HG03097 (cell line): ENCODE measurements around the gene CCDC126.
A peak's percentile ranks its signal among the peaks of the same experiment; 100 is the strongest.
"Not testable (repeated sequence)": the region's sequence is repeated elsewhere in the genome, so short reads cannot be mapped to it uniquely, and the experiment has no call there.

Experiments
- ATAC-seq: cut with Tn5 transposase; IDR thresholded peaks from one replicate; pipeline ENCODE4 v1.9.1; 2021; ENCODE audit not compliant: unreplicated experiment, low FRiP score

CCDC126 gene, protein sequence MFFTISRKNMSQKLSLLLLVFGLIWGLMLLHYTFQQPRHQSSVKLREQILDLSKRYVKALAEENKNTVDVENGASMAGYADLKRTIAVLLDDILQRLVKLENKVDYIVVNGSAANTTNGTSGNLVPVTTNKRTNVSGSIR

DNA sequence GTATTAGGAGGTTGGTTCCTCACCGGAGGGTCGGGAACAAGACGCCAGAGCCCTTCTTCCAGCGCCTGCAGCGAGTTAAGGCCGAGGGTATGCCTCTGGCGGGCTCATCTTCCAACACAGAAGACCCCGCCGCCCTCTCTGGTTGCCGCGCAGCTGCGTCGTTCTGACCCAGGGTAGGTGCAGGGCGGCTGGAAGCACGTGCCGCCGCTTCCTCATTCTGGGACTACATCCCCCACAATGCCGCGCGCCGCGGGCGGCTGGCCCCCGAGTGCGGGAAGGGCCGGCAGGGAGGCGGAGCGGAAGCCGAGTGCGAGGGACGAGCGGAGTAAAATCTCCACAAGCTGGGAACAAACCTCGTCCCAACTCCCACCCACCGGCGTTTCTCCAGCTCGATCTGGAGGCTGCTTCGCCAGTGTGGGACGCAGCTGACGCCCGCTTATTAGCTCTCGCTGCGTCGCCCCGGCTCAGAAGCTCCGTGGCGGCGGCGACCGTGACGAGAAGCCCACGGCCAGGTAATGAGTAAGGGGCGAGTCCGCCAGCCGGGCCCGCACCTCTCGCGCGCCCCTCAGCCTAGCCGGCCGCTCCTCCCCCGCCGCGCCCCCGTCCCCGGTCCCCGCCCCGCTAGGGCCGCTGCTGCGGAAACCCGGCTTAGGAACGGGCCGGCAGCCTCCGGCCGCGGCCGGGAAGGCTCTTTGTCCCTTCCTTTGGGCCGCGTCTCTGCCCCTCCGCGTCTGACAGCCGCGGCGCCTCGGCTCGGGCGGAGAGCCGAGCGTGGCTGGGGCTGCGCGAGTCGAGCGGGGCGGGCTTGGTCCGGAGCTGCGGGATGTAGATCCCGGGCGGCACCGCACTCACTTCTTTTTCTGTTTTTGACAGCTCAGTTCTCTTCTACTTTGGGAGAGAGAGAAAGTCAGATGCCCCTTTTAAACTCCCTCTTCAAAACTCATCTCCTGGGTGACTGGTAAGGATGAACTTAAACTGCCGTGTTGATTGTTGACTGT lies at the start of gene CCDC126:
CCDC126 (plus strand) TSS at position 289 of the 998 bp plus-strand sequence. CDS start 13,934 bp downstream, outside the sequence.
- peak; percentile 76 for ATAC-seq

DNA sequence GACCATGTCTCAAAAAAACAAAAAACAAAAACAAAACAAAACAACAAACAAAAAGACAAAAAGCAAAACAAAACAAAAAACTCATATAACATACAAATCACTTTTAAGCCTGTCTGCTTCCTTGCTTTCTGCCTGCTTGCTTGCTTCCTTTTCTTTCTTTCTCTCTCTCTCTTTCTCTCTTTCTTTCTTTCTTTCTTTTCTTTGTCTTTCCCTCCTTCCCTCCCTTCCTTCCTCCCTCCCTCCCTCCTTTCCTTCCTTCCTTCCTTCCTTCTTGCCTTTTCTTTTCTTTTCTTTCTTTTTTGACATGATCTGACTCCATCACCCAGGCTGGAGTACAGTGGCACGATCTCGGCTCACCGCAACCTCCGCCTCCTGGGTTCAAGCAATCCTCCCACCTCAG lies 49.5 kb upstream of the CCDC126 start:
- no peak for ATAC-seq

DNA sequence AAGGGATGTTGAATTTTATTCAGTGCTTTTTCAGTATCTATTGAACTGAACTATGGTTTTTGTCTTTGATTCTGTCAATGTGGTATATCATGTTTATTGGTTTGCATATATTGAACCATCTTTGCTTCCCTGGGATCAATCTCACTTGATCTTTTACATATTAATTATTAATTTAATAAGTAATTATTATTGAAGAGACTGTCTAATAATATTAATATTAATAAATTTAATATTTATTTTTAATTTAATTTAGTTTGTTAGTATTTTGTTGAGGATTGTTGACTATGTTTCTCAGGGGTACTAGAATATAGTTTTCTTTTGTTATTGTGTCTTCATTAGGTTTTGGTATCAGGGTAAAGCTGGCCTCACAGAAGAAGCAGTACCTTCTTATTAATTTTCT lies 38.9 kb upstream of the CCDC126 start:
- no peak for ATAC-seq

GRCh38 chr7:23570592-23571200 lies 26.5 kb upstream of the CCDC126 start:
- ATAC-seq: peak; percentile 81

DNA sequence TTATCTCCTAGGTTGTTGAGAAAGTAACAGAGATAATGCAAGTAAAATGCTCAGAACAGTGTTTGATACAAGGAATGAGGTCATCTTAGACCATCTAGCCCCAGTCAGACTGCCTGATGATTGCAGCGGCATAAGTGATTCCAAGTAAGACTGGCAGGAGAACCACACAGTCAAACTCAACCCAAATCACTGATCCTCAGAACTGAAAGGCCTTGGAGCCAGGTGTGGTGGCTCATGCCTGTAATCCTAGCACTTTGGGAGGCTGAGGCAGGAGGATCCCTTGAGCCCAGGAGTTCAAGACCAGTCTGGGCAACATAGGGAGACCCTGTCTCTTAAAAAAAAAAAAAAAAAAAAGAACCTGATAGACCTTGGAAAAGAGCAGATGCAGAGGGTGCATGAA lies 15.2 kb upstream of the CCDC126 start:
- ATAC-seq: not testable (repeated sequence)

DNA sequence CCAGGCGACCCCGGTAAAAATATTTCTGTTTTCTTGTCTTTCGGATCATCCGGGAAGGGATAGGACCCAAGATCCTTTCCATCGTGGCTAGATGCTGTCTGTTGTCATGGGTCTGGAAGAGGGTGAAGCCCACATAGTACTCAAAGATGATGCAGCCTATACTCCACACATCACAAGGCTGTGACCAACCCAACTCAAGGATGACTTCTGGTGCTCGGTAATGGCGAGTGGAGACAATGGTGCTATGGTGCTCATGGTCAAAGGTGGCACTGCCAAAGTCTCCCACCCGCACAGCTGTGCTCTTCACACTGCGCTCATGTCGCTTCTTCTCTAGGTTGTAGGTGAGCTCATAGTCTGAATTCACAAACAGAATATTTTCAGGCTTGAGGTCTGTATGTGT lies 11.9 kb upstream of the CCDC126 start:
- not testable (repeated sequence) for ATAC-seq

DNA sequence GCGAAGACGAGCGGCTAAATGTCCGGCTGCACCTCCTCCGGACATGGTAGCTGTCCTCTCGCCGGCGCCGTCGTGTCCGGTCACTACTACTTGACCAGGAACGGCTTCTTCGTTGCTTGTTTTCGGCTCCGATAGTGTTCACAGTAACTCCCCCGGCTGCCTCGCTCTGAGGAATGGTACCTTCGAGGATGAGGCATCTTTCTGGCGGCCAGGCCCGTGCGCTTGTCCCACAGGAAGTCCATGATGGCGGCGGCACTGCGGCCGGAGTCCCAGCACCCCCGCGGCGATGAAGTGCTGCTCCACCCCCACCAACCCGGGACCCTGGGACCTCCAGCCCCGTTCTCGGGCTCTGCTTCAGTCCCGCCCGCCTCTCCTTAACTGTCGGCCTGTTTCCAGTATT lies 11.0 kb upstream of the CCDC126 start:
- ATAC-seq: no peak

DNA sequence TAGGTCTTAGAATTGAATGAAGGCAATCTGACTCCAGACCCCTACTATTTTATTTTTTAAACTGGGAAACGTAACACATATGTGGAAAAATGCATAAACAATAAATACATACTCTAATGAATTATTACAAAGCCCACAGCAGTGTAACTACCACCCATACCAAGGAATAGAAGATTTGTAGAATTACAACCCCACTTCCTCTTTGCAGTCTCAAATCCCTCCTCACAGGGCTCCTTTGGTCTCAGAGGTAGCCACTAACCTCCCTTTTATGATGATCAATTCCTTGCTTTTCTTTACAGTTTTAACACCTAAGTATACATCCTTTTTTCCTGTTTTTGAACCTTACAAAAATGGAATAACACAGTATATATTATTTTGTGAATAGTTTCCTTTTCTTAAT lies 6.7 kb upstream of the CCDC126 start:
- ATAC-seq: no peak

- ATAC-seq: no peak
Observed at GRCh38 chr7:23593706-23594105, 3.5 kb upstream of the CCDC126 start.

- peak; percentile 38 for ATAC-seq
Observed at GRCh38 chr7:23594879-23595604, 2.1 kb upstream of the CCDC126 start.

- ATAC-seq: no peak
Observed at GRCh38 chr7:23598296-23598695, 1.1 kb downstream of the CCDC126 start.

DNA sequence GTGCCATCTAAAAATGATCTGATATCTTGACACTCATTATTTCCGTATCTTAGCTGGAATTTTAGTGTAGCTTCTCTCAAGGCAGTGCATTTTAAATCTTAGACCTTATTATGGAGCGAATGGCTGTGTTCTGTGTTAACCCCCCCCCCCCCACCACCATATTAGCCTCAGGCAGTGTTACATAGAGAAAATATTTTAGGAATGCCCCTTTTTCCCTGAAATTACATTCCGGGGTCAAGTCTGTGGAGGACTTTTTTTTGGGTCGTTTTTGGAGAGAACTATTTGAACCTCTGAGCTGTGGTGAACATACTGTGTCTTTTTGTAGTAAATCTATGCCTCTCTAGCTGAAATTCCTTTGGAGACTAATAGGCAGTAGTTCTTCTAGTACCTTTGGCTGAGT lies 3.1 kb downstream of the CCDC126 start:
- no peak for ATAC-seq

GRCh38 chr7:23603632-23604295 lies 6.6 kb downstream of the CCDC126 start:
- ATAC-seq: no peak

- ATAC-seq: no peak
Observed at GRCh38 chr7:23604296-23604640, 7.1 kb downstream of the CCDC126 start.

- ATAC-seq: no peak
Observed at GRCh38 chr7:23607130-23607529, 9.9 kb downstream of the CCDC126 start.

DNA sequence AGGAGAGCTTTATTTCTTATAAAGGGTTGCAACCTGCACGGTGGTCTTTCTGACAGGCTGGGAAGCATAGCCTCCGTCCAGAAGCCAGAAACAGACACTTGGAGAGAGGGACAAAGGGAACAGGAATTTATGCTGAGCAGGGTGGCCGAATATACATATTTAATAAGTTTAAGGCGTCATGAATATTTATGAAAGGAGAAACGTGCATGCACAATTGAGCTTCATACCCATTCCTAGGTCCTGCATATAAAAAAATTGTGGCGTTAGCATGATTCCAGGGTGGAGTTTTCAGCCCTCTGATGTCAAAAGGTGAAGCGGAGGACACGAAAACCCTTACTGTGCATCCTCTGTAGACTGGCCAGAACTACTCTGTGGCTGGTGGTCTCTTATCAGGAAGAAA lies 10.7 kb downstream of the CCDC126 start:
- no peak for ATAC-seq

DNA sequence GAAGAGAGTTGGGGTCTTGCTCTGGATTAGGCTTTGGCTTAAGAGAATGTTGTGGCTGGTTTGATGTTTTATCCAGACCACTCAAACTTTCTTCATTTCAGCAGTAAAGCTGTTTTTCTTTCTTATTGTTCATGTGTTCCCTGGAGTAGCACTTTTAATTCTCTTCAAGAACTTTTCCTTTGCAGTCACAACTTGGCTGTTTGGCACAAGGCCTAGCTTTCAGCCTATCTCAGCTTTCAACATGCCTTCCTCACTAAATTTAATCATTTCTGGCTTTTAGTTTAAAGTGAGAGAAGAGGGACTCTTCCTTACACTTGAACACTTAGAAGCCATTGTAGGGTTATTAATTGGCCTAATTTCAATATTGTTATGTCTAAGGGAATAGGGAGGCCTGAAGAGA lies 18.1 kb downstream of the CCDC126 start:
- no peak for ATAC-seq

- ATAC-seq: no peak
Observed at GRCh38 chr7:23616593-23616992, 19.4 kb downstream of the CCDC126 start.

DNA sequence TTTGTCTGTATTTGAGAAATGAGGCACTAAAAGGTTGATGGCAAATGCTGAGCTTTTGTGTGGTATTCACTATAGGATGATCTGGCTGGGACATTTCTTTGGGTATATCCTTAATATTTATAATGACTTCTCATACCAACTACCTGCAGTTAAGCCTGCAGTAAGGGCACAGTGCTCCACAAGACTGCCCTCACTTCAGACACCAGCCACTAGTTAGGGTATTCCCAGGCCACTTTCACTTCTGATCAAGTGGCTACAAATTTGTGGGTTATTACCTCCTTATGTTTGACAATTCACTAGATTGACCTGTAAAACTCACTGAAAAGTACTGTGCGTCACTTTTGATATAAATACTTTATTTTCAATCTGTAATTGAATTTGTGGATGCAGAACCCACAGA lies 20.3 kb downstream of the CCDC126 start:
- no peak for ATAC-seq

- ATAC-seq: no peak
Observed at GRCh38 chr7:23618241-23618640, 21.1 kb downstream of the CCDC126 start.
